Cerebellar nuclear complex (tissue), 1 donor: ENCODE data around the gene CCL16.
"Not testable (repeated sequence)": the region's sequence is repeated elsewhere in the genome, so short reads cannot be mapped to it uniquely, and the experiment has no call there.

ENCODE experiments used
- DNase-seq, 2 experiments: peaks; one replicate each; lab custom pipeline; 2025; lab: John Stamatoyannopoulos, UW

CCL16 gene

DNA sequence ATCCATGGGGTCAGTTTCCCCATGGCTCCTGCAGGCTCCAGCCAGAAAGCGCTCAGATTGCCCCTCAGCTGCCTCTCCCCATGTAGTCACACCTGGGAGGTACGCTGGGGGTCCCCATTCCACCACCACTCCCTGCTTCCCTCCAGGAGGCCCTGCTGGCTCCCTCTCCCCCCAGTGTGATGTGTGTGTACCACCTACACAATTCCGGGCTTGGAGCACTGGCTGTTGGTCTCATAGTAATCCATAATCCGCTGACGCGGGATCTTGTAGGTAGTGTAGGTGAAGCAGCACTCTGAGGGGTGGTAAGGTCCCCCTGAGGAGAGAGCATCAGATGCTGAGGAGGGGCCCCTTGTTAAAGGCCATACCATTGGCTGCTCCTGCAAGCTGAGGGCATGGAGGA lies 2.8 kb upstream of the CCL16 start:
- DNase-seq = no peak

DNA sequence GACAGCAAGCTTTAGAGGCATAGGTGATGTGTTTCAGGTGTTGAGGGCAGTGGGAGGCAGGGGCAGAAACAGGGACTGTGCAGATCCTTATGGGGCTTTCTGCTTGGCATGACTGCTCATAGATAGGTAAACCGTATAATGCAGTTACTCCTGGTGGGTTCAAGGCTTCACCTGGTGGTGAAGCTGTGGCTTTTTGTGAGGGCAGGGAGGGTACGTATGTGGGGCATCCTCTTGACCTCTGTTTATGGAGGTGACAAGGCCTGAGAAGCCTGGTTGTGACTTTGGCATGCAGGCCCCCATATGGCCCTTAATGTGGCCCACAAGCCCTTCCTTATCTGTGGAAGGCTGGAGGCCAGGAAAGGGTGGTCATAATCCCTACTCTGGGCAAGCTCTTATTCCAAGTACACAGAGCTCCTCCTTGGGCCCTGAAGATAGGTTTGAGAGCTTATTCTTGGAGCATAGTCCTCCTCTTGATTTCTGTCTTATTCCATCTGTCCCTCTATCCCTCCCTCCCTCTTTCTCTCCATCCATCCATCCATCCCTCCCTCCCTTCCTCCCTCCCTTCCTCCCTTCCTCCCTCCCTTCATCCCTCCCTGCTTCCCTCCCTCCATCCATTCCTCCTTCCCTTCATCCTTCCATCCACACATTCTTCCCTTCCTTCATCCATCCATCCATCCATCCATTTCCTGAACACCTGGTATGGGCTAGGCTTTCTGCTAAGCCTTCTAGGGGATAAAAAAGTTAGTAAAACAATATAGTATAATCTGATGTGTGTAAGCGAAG lies 1.3 kb upstream of the CCL16 start:
- DNase-seq = no peak

DNA sequence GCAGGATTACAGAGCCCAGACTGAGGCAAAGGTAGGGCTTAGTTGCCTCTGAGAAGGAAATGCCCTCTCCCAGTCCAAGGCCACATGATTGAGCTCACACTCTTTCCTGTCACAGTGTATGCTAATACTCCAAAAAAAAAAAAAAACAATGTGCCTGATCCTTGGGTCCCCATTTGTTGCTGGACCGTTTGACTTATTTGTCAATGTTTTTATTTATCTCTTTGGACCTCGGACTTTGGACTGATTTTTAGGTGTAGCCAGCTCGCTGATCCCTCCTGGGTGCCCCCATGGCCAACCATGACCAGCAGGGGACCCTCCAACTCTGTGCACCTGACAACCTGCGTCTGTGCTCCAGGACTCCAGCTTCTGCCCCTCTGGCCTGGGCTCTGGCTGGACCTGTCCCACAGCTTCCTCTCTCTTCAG lies 622 bp upstream of the CCL16 start:
- no peak for DNase-seq

- DNase-seq = no peak
Observed at GRCh38 chr17:35978346-35978745, 3.0 kb downstream of the CCL16 start.

DNA sequence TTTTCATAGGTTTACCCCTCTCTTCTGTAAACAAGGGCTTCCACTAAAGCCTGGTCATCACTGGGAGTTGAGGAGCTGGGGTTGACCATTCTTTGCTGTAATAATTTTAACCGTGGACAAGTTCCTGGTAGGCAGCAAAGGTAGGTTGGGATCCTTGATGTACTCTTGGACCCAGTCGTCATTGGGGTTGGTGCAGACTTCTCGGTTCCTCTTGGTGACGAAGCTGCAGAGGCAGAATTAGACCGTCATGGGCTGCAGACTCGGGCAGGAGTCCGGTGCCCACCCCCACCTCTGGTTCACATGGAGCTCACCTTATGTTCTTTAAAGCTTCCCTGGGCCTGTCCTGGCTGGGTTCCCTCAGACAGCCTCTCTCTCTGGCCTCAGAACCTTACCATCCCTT lies 3.8 kb downstream of the CCL16 start:
- DNase-seq = no peak

DNA sequence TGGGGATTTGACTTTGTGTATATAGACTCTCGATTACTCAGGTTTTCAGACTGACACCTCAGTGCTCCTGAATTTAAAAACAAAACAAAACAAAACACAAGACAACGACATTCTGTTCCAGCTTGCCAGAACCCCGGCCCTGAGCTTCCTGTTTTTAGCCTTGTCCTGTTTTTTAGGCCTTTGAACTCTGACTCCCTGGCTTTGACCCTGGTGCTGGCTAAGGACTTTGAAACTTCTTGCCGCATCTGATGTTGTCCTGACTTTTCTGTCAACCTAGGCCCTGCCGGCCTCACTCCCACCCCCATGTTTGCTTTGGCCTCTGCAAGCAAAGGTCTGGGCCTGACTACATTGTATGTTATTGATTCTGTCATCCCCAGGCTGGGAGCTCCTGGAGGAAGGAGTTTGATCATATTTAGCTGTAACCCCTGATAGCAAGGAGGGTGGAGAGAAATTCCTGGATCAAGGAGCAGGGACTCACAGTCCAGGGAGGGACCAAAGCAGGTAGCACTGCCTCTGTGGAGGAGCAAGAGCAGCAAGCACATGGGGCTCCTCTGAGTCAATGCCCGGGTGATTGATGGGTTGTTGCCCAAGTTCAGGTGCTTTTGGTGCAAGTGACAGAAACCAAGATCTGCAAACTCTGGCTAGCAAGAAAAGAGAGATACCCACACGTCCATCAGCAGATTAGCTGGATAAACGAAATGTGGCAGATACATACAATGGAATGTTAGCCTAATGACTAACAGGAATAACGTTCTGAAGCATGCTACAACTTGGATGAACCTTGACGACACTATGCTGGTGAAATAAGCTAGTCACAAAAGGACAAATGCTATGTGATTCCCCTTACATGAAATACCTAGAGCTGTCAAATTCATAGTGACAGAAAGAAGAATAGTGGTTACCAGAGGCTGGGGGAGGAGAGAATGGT lies 7.7 kb downstream of the CCL16 start:
- no peak for DNase-seq

GRCh38 chr17:35972945-35973332 lies 8.4 kb downstream of the CCL16 start:
- DNase-seq = no peak

GRCh38 chr17:35972535-35972934 lies 8.8 kb downstream of the CCL16 start:
- DNase-seq = no peak

GRCh38 chr17:35972066-35972465 lies 9.2 kb downstream of the CCL16 start:
- no peak for DNase-seq

DNA sequence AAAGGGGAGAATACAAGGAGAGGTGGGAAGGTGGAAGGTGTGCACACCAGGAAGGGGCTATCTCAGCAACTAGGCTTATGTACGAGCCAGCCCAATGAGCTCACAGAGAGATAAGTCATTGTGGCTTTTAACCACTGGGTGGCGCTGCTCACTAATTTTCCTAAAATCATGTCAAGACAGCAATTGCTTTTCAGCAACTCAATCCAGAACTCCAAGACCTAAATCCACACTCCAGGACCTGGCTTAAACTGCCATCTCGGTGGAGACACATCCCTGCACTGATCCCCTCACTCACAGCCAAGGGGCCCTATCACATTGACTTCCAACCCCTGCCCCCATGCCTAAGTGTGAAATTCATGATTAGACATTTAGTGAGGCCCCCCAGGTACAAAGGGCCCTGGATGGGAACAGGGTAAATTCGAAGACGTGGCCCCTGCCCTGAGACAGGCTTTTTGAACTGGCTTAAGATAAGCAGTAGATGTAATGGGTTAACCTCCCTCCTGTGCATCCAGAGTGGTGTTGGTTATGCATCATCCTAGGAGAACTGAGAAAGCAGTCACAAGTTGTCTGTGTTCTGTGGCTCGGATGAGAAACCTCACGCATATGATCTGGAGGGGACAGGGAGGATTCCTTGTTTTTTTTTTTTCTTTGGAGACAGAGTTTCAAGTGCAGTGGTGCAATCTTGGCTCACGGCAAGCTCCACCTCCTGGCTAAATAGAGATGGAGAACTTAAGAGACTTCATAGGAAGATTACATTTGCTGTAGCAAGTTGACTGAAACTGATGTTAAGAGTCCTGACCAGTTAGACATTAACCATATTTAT lies 11.5 kb downstream of the CCL16 start:
- peak in 1 of 2 experiments; percentile 77 for DNase-seq

DNA sequence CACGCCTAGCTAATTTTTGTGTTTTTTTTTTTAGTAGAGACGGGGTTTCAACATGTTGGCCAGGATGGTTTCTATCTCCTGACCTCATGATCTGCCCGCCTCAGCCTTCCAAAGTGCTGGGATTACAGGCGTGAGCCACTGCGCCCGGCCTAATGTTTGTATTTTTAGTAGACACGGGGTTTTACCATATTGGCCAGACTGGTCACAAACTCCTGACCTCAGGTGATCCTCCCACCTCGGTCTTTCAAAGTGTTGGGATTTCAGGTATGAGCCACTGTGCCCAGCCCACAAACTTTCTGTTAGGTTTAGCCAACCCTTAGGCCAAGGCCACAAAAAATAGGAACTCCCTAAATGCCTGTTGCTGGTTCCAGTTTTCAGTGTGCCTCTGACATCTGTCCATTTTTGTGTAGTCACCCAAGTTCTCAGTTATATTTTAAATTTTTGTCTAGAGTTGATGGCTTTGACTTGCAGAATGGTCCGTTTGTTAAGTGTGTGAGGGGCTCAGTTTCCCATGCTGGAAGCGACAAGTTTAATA lies 12.7 kb downstream of the CCL16 start:
- no peak for DNase-seq

GRCh38 chr17:35965272-35965671 lies 16.0 kb downstream of the CCL16 start:
- no peak for DNase-seq

- DNase-seq = no peak
Observed at GRCh38 chr17:35963663-35964062, 17.6 kb downstream of the CCL16 start.

- no peak for DNase-seq
Observed at GRCh38 chr17:35953720-35954119, 27.6 kb downstream of the CCL16 start.

GRCh38 chr17:35949401-35949800 lies 31.9 kb downstream of the CCL16 start:
- DNase-seq = no peak

DNA sequence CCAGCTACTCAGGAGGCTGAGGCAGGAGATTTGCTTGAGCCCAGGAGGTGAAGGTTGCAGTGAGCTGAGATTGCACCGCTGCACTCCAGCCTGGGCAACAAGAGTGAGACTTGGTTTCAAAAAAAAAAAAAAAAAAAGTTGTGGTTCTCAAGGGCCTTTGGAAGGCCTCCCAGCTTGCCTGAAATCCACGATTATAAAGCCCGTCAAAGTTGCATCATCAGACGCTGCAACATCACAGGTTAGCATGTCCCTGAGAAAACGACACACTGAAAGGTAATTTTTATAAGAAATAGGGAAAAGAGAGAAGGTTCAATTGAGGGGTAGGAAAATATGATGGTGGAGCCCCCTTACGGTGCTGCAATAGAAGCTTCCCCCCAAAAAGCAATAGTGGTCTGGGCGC lies 33.2 kb downstream of the CCL16 start:
- no peak for DNase-seq

- DNase-seq = no peak
Observed at GRCh38 chr17:35947156-35947585, 34.1 kb downstream of the CCL16 start.

DNA sequence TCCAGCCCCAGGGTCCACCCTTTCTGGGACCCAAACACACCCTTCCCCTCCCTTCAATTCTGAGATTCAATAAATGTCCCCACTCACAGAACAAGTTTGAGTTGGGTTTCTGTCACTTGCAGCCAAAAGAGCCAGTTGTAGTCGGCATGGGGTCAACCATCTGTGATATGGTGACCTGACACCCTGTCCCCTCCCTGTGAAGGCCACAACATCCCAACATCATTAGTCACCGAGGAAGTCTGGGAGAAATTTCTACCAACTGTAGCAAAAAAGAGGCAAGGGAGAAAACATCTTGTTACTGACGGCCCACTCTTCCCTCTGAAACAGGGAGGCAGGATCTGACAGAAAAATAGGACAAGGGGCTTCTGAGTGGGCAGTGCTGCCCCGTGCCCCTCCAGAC lies 37.1 kb downstream of the CCL16 start:
- no peak for DNase-seq

- no peak for DNase-seq
Observed at GRCh38 chr17:35943537-35943936, 37.8 kb downstream of the CCL16 start, which contains the start of gene LYZL6. Gene LYZL6 (minus strand): TSS chr17:35943713. CDS start chr17:35939356, 4,357 bp downstream.

- no peak for DNase-seq
Observed at GRCh38 chr17:35942588-35943186, 38.6 kb downstream of the CCL16 start.

GRCh38 chr17:35938492-35938891 lies 42.8 kb downstream of the CCL16 start:
- not testable (repeated sequence) for DNase-seq
